ENCODE data around the gene EPS8L3.

- no peak for TF ChIP-seq CTCF (conservative IDR thresholded peaks at IDR 0.05; ENCODE audit: low read depth, low read length)
- TF ChIP-seq EZH2 (IDR thresholded peaks at IDR 0.05; ENCODE audit: borderline replicate concordance, low read depth, low read length, poor library complexity, severe bottlenecking): no peak
Measured at GRCh38 chr1:109802136-109802900, 38.6 kb upstream of the EPS8L3 start.

All from A673 (cell line).